Measurements from ENCODE around the gene HLA-DRB5. TPM values are rescaled to one million over a fixed set of nuclear protein-coding genes. Genes with fewer than 3 reads are reported as not detected.
A peak's percentile ranks its signal among the peaks of the same experiment; 100 is the strongest.

Gene HLA-DRB5
- total and polyA plus RNA-seq, 10 of the 15 experiments (the other 5 are each of a cell fraction or from before 2014, with no cell fraction given), result 38.0 to 108 (median 62.8) TPM

DNA sequence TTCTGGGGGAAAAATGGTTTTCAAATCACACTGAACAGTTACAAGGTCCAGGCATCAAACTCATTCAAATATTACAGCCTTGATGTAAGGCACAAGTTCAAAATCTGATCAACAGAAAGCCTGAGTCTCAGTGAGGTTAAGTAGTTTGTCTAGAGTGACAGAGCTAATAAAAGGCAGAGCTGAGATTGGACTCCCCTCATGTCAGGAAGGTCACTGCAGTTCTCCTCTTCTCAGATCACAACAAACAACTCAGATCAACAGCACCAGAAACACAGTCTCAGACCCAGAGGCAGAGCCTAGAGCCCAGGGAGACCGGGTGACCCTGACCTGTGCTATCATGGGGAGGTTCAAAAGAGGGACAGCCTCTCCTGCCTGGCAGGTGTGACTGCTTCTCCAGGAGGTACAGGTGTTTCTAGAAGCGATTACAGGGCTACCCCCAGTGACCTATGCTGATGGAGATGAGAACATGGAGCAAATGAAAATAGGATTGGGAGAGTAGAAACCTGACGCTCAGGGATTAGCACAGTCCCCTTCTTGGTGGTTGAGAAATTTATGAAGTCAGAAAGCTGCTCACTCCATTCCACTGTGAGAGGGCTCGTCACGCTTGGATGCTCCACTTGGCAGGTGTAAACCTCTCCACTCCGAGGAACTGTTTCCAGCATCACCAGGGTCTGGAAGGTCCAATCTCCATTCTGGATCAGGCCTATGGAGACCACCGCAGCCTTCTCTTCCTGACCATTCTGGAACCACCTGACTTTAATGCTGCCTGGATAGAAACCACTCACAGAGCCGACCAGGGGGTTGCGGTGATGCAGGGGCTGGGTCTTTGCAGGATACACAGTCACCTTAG, 24.3 kb upstream of the HLA-DRB5 start:
- ChIA-PET CTCF (interaction anchor here (0.6 kb wide), 1 partner anchor 27 kb away, joined by 3 read pairs; no protein-coding TSS in a partner anchor), SMC1A (ENCODE audit: uncharacterized antibody, unreplicated experiment) (interaction anchor here (0.6 to 1.2 kb wide), 4 partner anchors 8 to 719 kb away, joined by 3 to 5 read pairs (median 3); no protein-coding TSS in a partner anchor), POLR2A (interaction anchor here (0.5 to 0.6 kb wide), 2 partner anchors 26 to 340 kb away, joined by 3 to 4 read pairs; no protein-coding TSS in a partner anchor), RAD21 (ENCODE audit: unreplicated experiment) (interaction anchor here (0.6 kb wide), 1 partner anchor 26 kb away, joined by 4 read pairs; no protein-coding TSS in a partner anchor)
- Histone ChIP-seq H4K20me1 (ENCODE audit: control insufficient read depth, insufficient read depth) (no peaks in the 10 kb centered on the region), H3K79me2 (ENCODE audit: control insufficient read depth, insufficient read depth, low read length) (peaks cover 3% of the 10 kb centered on the region), H2AFZ (ENCODE audit: control insufficient read depth, low read depth, low read length) (no peak overlapping the region), H3K4me2 (ENCODE audit: control insufficient read depth, insufficient read depth) (no peak overlapping the region), H3K27me3 (replicated peaks in 1 of 2; ENCODE audit: control insufficient read depth in 2 of 2, insufficient read depth in 2 of 2, low read length in 1 of 2) (no peaks in the 10 kb centered on the region), H3K27ac (ENCODE audit: control insufficient read depth, insufficient read depth) (no peak overlapping the region), H3K9me3 (replicated peaks; ENCODE audit: control insufficient read depth, insufficient read depth, low read length) (no peaks in the 10 kb centered on the region), H3K4me3 (no peak overlapping the region), H3K36me3 (ENCODE audit: control insufficient read depth in 2 of 2, insufficient read depth in 2 of 2, low read length in 1 of 2) (peaks cover 0 to 1% of the 10 kb centered on the region in 2 experiments; a peak in 2 of 4 replicates), H3K4me1 (ENCODE audit: control insufficient read depth, insufficient read depth, low read length) (no peaks in the 10 kb centered on the region; the same call in 1 of the 2 replicates), H3K9ac (ENCODE audit: control insufficient read depth, insufficient read depth, low read length) (no peak overlapping the region)
- ATAC-seq (peak; percentile 32), DNase-seq (ENCODE audit: low read depth, low spot score) (no peak), FAIRE-seq (peak; percentile 79)
- no TSS peak for BruUV-seq (replicated peaks)
- intact Hi-C loops (cut with micrococcal nuclease; ENCODE audit: unreplicated experiment) (no loop called here), in situ Hi-C loops (cut with MboI) (no loop called here)
- WGBS (ENCODE audit: insufficient coverage, insufficient replicate concordance, low lambda C conversion rate, missing lambda C conversion rate), result 39% methylated on average over 7 of the region's 9 CpGs
- TF ChIP-seq, protein P1, sequence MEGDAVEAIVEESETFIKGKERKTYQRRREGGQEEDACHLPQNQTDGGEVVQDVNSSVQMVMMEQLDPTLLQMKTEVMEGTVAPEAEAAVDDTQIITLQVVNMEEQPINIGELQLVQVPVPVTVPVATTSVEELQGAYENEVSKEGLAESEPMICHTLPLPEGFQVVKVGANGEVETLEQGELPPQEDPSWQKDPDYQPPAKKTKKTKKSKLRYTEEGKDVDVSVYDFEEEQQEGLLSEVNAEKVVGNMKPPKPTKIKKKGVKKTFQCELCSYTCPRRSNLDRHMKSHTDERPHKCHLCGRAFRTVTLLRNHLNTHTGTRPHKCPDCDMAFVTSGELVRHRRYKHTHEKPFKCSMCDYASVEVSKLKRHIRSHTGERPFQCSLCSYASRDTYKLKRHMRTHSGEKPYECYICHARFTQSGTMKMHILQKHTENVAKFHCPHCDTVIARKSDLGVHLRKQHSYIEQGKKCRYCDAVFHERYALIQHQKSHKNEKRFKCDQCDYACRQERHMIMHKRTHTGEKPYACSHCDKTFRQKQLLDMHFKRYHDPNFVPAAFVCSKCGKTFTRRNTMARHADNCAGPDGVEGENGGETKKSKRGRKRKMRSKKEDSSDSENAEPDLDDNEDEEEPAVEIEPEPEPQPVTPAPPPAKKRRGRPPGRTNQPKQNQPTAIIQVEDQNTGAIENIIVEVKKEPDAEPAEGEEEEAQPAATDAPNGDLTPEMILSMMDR (IDR thresholded peaks at IDR 0.05 in 2 of 3, conservative IDR thresholded peaks at IDR 0.05 in 1 of 3; ENCODE audit: control insufficient read depth in 2 of 3, extremely low read depth in 1 of 3, insufficient read depth in 1 of 3, low read depth in 3 of 3, low read length in 3 of 3), result no peak
- peak; percentile 75 for TF ChIP-seq PAX5 (IDR thresholded peaks at IDR 0.05; ENCODE audit: borderline replicate concordance, low read depth, low read length)
